ENCODE results near the gene CTNNAL1.
"Not testable (repeated sequence)": the region's sequence is repeated elsewhere in the genome, so short reads cannot be mapped to it uniquely, and the experiment has no call there.

Gene CTNNAL1

GRCh38 chr9:108921200-108921599 is 92.1 kb downstream of the CTNNAL1 start:
- no peak for DNase-seq

GRCh38 chr9:108920401-108920800 is 92.9 kb downstream of the CTNNAL1 start:
- not testable (repeated sequence) for DNase-seq

- no peak for DNase-seq
Measured at GRCh38 chr9:108919517-108919916, 93.8 kb downstream of the CTNNAL1 start.

- no peak for DNase-seq
Measured at GRCh38 chr9:108913391-108913790, 99.9 kb downstream of the CTNNAL1 start.

GRCh38 chr9:108911820-108912219 is 101.5 kb downstream of the CTNNAL1 start:
- DNase-seq = peak; percentile 17

GRCh38 chr9:108910914-108911313 is 102.4 kb downstream of the CTNNAL1 start:
- DNase-seq = no peak

GRCh38 chr9:108910402-108910801 is 102.9 kb downstream of the CTNNAL1 start:
- no peak for DNase-seq

GRCh38 chr9:108905494-108905893 is 107.8 kb downstream of the CTNNAL1 start:
- no peak for DNase-seq

- DNase-seq = no peak
Measured at GRCh38 chr9:108904161-108904560, 109.1 kb downstream of the CTNNAL1 start.

GRCh38 chr9:108903420-108904103 is 109.7 kb downstream of the CTNNAL1 start:
- DNase-seq = no peak

- DNase-seq = no peak
Measured at GRCh38 chr9:108900176-108900575, 113.1 kb downstream of the CTNNAL1 start.

- DNase-seq = not testable (repeated sequence)
Measured at GRCh38 chr9:108899023-108899695, 114.1 kb downstream of the CTNNAL1 start.

GRCh38 chr9:108897324-108898096 is 115.8 kb downstream of the CTNNAL1 start:
- DNase-seq = no peak

- DNase-seq = no peak
Measured at GRCh38 chr9:108894225-108894997, 118.9 kb downstream of the CTNNAL1 start.

All from CD4-positive, alpha-beta T cell treated with Interleukin-12 subunit alpha and Interleukin-12 subunit beta, for 1 hour (primary cell).